GM21390 (cell line): ENCODE data around the gene LSS.

ENCODE experiments used
- ATAC-seq: cut with Tn5 transposase; IDR thresholded peaks from one replicate; pipeline ENCODE4 v1.9.1; 2021; ENCODE audit not compliant: unreplicated experiment

Gene LSS

DNA sequence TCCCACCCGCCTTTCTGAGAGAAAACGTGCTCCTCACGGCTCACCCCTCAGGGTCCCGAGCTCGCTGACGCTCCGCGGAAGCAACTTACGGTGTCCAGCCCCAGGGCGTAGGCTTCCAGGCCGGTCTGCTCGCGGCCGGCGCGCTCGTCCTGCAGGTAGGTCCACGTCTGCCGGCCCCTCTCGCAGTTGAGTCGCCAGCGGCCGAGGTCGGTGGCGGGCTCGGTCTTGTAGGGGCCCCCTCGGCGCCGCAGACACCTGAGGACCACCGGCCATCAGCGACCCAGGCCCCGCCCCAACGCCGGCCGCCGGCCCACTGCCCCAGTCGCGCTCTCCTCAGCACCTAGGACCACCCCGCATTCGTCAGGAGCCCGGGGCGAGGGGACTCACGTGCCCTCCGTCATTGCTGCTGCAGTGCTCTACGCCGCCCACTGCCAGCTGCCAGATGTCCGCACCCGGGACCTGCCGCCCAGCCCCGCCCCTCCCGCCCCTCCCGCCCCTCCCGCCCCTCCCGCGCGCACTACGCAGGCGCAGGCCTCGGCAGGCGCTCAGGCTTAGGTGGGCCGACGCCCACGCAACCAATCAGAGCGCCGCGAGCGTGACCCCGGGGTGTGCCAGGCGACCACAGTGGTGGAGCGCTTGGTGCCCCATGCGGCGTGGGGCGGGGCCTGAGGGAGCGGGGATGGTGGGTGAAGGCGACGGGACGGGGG lies at the start of gene LSS:
Gene LSS, minus strand, starts transcription at position 430 of the 707 bp plus-strand sequence. Its CDS starts 29 bp downstream, at position 401.
- ATAC-seq, result peak; percentile 75

DNA sequence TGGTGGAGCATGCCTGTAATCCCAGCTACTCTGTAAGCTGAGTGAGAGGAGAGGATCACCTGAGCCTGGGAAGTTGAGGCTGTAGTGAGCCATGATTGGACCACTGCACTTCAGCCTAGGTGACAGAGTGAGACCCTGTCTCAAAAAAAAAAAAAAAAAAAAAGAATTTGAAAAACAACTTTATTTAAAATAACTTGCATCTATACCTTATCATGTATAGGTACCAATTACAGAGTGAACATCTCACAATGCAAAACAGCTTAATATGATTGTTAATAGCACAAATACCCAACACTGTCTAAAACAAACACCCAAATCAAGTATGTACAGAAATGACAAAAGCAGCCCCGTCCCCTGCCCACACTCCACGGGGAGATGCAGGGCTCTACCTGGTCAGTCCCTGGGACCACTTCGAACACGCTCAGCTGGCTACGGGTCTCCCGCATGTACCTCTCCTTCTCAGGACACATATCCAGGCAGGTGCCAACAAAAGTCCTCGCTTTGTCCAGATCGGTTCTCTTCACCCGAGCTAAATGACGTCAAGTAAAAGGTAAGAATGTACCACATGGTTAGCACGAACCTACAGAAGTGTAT lies 46.3 kb upstream of the LSS start:
- ATAC-seq, result no peak

DNA sequence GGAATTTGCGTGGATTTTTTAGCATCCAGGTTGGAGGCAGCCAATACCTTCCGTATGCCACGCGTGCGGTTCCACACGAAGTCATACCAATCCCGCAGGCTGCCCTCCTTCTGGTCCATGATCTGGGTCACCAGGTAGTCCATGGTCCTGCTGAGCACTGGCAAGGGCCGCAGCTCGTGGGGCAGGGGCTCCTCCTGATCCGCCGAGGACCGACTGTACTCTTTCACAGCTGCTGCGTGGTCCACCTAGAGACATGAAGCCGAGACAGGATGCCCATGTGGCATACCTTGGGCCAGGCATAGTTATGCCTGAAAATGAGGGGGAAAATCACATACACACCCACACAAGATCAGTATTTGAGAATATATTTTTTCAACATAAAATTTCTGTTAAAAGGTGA lies 44.8 kb upstream of the LSS start:
- no peak for ATAC-seq

DNA sequence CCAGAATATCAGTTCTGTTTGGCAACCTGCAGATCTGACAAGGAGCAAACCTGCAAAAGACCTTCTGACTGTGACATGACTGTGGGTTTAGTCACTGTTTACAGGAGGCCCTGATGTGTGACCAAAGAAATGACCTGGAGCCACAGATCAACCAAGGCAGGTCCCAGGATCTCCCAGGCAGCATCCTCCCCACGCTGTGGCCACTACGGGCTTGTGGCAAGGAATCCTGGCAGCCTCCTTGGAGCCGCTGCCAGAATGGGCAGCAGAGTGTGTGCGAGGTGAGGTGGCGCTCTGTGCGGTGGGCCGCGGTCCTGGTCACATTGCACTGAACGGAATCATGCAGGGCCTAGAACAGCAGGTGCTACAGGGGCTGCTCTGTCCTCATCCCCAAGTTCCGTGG lies 40.9 kb upstream of the LSS start:
- ATAC-seq, result no peak

DNA sequence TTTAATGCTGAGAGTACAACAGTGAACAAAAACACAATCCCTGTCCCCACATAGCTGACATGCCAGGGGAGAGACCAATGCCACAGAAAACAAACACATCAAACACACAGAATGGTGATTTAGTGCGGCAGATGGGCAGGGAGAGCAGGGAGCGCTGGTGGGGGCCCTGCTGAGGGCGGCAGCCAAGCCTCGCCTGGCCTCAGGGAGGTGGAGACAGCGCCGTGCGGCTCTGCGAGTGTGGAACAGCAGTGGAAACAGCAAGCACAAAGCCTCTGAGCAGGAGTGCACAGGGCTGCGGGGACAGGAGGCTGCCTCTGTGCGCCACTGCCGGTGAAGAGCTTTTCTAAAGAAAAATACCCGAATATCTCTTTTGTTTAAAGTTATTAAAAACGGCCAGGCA lies 39.8 kb upstream of the LSS start:
- no peak for ATAC-seq

DNA sequence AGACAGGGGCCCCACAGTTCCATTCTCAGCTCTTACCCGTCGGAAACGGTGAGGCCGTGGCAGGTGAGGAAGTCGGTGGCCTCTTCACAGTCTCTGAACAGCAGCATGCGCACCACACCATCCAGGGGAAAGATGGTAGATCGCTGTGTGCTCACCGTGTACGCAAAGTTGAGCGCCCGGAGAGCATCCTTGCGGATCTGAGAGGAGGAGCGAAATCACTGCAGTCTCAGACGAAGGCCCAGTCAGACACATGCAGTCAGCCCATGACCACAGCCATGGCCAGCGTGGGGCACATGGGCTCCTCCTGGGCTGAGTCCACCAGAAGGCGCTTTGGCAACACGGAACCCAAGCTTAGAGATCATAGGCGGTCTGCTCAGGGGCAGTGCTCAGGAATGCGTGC lies 38.4 kb upstream of the LSS start:
- ATAC-seq, result no peak

DNA sequence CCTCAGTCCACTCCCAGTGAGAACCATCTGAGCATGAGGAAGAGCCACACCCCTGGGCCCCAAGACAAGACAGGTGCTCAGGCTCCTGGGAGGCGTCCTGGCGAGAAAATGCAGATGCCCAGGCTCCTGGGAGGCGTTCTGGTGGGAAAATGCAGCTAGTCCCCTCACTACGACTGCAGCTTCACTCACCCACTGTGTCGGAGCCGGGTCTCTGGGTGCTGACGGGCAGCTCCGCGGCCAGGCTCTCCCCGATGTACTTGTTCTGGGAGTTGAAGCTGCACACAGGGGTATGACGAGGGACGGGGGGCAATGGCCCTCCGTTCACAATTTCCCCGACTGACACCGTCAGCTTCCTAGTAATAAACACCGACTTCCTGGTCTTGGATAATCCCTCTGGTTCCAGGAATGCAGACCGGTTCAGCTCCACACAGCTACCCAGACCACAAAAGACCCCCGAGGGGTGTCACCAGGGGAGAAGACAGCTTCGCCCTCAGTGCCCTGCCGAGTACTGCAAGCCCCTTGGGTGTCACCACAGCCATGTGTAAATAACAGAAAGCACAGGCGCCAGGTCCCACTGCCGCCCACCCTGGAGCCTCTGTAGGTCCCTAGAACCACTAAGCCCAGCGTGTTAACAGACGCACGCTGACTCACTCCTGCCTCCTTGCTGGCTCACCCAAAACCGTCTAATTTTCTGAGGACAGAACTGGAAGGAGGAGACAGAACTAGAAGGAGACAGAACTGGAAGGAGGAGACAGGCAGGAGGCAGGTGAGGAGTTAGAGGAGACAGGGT lies 37.4 kb upstream of the LSS start:
- no peak for ATAC-seq

DNA sequence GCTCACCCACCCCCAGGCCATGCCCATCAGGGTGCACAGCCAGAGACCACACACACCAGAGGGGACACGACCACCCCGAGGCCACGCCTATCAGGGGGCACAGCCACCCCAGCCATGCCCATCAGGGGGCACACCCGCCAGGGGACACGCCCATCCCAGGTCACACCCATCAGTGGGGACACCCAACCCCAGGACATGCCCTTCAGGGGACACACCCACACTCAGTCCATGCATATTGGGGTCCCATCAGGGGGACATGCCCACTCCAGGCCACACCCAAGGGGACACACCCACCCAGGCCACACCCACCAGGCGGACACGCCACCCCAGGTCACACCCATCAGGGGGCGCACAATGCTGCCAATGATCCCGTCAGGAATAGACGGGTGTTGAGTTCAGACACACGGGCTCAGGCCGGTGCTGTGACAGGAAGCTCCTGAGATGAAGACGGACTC lies 36.1 kb upstream of the LSS start:
- no peak for ATAC-seq

DNA sequence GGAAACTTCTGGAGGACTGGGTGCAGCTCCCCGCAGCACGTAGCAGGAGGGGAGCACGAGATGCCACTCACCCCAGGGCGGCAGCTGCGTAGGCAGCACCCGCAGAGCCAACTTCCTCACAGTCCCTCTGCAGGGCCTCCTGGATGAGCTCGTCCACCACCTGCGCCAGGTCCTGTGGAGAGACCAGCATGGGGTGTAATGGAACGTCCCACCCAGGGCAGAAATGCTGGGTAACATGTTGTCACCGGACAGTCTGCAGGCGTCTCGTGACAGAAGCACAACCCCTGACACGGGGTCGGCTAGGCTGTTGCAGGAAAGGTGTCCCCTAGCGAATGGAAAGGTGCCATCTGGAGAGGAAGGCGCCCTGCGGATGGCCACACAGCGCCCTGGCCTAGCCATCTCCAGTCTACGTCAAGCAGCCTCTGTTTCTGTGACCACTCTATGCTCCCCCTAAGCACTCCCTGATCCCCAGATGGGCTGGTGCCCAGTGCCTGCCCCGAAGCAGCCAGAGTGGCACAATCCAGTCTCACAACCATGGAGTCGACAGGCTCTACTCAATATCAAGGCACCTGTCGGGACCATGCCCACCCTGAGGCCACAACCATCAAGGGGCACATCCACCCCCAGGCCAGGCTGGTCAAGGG lies 35.6 kb upstream of the LSS start:
- ATAC-seq, result no peak

DNA sequence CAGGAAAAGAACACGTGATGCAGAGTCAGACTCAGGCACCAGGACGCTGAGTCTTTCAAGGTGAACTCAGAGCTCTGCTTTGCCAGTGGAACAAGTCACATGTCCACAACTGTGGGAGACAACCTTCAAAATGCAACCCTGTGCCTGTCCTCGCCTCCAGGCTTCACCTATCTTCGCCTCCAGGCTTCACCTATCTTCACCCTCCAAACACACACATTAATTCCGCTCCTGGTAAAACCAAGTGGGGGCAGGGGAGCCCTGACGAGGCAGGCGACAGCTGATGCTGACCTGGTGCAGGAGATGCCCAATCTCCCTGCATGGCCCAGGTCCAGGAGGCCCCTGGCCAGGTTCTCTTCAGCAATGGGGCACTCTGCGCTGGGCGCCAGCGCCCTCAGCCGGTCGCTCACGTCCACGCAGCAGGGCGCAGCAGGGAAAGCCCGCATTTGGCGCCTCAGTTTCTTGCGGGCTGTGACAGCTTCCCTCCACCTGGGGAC lies 28.0 kb upstream of the LSS start:
- no peak for ATAC-seq

DNA sequence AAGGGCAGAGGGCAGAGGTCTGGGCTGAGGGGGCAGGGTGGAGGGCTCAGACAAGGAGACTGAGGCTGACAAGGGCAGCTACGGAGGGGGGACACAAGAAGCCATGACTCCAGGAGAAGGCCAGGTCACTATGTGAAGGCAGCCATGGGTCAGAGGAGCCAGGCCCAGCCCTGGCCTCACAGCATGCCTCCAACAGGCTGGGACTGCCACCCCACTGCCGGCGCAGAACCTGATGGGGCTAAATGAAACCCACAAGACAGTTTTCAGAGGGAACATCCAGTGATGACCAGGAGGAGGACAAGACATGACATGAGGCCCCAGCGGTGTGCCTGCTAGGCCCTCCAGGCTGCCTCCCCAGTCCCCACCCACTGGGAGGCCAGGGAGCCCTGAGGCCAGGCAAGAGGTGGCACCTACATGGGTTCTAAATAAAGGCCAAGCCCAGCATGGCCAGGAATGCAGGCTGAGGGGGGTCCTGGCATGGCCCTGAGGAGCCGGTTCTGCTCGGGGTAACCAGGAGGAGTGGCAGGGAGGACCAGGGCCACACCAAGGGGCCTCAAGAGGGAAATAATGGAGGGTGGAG lies 27.3 kb upstream of the LSS start:
- ATAC-seq, result no peak

DNA sequence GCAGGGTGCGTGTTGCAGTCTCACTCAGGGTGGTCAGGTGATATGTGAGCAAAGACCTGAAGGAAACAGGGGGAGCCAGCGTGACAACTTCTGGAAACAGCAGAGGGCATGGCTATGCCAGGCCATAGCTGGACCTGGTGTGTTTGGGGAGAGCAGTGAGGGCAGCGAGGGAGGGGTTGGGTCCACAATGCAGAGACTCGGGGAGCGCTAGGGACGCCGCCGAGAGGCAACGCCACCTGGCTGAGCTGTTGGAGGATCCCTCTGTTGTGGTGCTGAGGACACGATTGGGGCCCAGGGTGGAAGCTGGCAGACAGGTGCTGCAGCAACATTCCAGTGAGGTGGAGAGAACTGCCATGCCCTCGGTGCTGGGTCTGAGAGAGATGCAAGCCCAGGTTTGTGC lies 26.6 kb upstream of the LSS start:
- ATAC-seq, result no peak

DNA sequence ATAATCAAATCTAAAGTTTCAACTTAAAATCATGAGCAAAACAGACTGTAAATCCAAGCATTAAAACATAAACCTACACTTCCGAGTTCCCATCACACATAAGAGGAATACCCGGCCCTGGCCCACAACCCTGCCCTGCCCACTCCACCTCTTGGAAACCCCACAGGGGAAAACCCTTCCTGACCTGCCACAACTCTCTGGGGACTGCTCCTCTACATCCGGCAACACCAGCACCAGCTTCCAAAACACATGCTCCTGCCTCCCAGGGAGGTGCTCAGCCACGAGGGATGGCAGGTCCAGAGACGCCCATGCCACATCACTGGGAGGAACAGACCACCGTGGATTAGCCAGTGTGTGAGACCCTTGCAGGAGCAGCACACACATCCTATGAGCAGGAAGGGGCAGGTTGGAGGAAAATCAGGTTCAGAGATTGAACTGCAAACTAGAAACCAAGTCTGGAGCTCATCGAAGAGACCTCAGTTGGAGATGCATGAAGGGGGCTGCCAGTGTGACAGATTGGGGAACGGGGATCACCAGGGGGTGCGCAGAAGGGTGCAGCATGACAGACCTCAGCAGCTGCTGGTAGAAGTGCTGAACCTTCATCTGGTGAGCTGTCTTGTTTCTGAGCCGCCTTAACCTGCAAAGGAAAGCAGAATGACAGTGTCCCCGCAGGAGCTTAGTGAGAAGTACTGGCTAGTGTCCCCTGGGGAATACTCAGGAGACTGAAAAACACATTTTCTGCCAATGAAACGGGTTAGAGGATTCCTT lies 25.8 kb upstream of the LSS start:
- ATAC-seq, result no peak

DNA sequence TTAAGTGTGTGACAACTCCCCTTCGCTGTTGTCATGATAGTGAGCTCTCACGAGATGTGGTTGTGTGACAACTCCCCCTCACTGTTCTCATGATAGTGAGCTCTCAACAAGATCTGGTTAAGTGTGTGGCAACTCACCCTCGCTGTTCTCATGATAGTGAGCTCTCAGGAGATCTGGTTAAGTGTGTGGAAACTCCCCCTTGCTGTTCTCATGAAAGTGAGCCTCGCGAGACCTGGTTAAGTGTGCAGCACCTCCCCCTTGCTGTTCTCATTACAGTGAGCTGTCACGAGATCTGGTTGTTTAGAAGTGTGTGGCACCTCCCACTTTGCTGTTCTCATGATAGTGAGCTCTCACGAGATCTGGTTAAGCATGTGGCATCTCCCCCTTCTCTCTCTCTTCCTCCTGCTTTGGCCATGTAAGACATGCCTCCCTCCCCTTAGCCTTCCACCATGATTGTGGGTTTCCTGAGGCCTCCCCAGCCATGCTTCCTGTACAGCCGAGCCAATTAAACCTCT lies 25.1 kb upstream of the LSS start:
- ATAC-seq, result no peak

DNA sequence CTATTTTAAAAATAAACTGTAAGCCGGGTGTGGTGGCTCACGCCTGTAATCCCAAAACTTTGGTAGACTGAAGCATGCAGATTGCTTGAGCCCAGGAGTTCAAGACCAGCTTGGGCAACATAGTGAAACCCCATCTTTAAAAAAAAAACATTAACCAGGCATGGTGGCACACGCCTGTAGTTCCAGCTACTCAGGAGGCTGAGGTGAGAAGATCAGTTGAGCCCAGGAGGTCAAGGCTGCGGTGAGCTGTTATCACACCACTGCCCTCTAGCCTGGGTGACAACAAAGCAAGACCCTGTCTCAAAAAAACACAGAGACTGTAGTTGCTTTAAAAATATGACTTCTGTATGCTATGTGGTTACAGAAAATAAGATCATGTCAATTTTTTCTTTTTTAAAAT lies 24.3 kb upstream of the LSS start:
- no peak for ATAC-seq

DNA sequence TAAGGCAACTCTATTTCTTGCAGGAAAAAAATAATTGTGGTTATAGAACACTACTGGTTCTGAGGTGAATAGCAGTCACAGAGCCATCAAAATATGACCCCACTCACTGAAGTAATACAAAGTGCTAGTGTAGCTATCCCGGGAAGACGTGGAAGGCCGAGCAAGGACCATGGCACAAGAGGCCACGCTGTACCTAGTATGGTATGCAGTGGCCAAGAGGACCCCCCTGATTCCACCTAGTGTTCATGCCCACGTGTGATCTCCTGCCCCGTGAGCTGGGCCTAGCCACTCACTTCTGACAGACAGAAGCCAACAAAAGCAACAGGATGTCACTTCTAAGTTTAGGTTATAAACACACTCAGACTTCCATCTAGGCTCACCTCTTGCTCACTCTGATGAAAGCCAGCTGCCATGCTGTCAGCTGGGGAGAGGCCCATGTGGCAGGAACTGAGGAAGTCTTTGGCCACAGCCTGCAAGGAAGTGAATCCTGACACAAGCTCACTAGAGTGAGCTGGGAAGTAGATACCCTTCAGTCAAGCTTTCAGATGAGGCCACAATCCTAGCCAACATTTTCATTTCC lies 21.7 kb upstream of the LSS start:
- no peak for ATAC-seq

DNA sequence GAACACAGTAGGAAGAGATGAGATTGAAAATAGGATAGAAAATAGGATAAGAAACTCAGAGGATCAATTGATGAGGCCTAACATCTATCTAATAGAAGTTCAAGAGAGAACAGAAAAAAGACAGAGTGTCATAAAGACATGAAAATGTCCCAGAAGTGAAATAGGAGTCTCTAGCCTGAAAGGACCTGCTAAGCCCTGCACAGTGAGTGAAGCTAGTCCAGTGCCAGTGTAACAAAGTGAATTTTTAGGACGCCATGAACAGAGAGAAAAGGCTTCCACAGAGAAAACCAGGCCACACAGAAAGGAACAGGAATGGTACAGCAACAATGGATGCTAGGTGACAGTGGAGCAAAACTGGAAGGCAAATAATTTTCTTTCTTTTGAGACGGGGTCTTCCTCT lies 20.3 kb upstream of the LSS start:
- ATAC-seq, result no peak

DNA sequence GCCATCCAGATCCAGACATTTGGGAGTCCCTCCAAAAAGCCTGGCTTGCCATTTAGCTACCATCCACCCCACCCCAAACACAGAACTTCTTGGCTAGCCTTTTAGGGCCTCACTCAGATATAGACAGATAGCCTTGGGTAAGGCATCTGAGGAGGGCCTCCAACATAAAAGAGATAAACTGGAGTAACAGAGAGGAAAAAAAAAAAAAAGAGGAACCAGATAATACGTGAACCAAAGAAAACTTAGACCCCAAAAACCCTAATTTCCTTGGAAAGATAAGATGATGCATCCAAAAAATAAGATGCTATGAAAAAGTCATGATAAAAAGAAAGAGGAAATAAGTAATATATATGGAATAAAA lies 19.8 kb upstream of the LSS start:
- no peak for ATAC-seq

DNA sequence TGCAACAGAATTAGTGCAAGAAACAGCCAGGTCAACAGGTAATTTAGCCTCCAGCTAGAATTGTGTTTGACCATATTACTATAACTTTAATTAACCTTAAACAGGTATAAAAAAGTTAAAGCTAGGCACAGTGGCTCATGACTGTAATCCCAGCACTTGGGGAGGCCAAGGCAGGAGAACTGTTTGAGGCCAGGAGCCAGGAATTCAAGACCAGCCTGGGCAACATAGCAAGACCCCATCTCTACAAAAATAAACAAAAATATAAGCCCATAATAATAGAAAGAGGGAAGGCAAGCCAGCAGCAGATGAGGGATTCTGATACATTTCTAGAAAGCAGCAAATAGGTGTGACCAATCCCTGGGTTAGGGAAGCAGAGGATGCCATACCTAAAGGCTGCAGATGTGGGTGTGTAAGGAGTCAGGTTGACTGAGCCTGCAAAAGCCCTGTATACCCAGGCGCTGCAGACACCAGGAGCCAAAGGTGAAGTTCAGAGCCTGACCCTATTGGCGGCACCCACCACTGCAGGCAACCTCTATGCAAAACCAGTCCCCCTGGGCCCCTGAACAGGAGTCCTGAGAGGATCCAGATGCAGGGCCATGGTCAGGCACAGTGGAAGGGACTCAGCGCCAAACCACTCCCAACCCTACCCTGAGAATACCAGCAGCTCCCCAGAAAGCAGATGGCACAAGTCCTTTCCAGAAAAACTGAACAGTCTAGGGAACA lies 19.3 kb upstream of the LSS start:
- no peak for ATAC-seq
